ENCODE results near the gene UNC79.

UNC79 gene

GRCh38 chr14:93675651-93676050, 244.9 kb downstream of the UNC79 start:
- no peak for FAIRE-seq

- no peak for FAIRE-seq
Observed at GRCh38 chr14:93676416-93676958, 245.7 kb downstream of the UNC79 start.

- no peak for FAIRE-seq
Observed at GRCh38 chr14:93682459-93682858, 251.7 kb downstream of the UNC79 start.

- FAIRE-seq = no peak
Observed at GRCh38 chr14:93683226-93683625, 252.5 kb downstream of the UNC79 start.

GRCh38 chr14:93685121-93685895, 254.6 kb downstream of the UNC79 start:
- no peak for FAIRE-seq

- no peak for FAIRE-seq
Observed at GRCh38 chr14:93686268-93686667, 255.5 kb downstream of the UNC79 start.

GRCh38 chr14:93688239-93688666, 257.5 kb downstream of the UNC79 start:
- FAIRE-seq = no peak

GRCh38 chr14:93688820-93689219, 258.1 kb downstream of the UNC79 start:
- no peak for FAIRE-seq

GRCh38 chr14:93690146-93690545, 259.4 kb downstream of the UNC79 start:
- FAIRE-seq = no peak

GRCh38 chr14:93691042-93691780, 260.5 kb downstream of the UNC79 start:
- no peak for FAIRE-seq

GRCh38 chr14:93693914-93694313, 263.2 kb downstream of the UNC79 start:
- FAIRE-seq = no peak

GRCh38 chr14:93700928-93701327, 270.2 kb downstream of the UNC79 start:
- FAIRE-seq = no peak

GRCh38 chr14:93701562-93701961, 270.8 kb downstream of the UNC79 start:
- FAIRE-seq = no peak

- FAIRE-seq = no peak
Observed at GRCh38 chr14:93702946-93703345, 272.2 kb downstream of the UNC79 start.

- no peak for FAIRE-seq
Observed at GRCh38 chr14:93703941-93704340, 273.2 kb downstream of the UNC79 start.

- no peak for FAIRE-seq
Observed at GRCh38 chr14:93705513-93706156, 274.9 kb downstream of the UNC79 start.

- FAIRE-seq = no peak
Observed at GRCh38 chr14:93706360-93706955, 275.7 kb downstream of the UNC79 start.

- no peak for FAIRE-seq
Observed at GRCh38 chr14:93707475-93707874, 276.7 kb downstream of the UNC79 start.

GRCh38 chr14:93708311-93708734, 277.6 kb downstream of the UNC79 start:
- FAIRE-seq = no peak

- no peak for FAIRE-seq
Observed at GRCh38 chr14:93708800-93709199, 278.1 kb downstream of the UNC79 start.

GRCh38 chr14:93709249-93709648, 278.5 kb downstream of the UNC79 start:
- FAIRE-seq = no peak

- FAIRE-seq = no peak
Observed at GRCh38 chr14:93712079-93712837, 281.5 kb downstream of the UNC79 start.
